ENCODE results near the gene FHL5.

GRCh38 chr6:96624957-96625356, 62.0 kb downstream of the FHL5 start:
- TF ChIP-seq CTCF (IDR thresholded peaks at IDR 0.05) (no peak), POLR2A (IDR thresholded peaks at IDR 0.05) (no peak)

Data from testis (tissue), 2 donors.